Hematopoietic multipotent progenitor cell treated with erythropoietin and hydrocortisone succinate and interleukin-3 and kit ligand, for 8 days (in vitro differentiated cells): ENCODE data around the gene ZBTB7A.

Experiments
- DNase-seq: peaks from one replicate; pipeline ENCODE4 v3.0.0-alpha.2; 2015

Gene ZBTB7A

DNA sequence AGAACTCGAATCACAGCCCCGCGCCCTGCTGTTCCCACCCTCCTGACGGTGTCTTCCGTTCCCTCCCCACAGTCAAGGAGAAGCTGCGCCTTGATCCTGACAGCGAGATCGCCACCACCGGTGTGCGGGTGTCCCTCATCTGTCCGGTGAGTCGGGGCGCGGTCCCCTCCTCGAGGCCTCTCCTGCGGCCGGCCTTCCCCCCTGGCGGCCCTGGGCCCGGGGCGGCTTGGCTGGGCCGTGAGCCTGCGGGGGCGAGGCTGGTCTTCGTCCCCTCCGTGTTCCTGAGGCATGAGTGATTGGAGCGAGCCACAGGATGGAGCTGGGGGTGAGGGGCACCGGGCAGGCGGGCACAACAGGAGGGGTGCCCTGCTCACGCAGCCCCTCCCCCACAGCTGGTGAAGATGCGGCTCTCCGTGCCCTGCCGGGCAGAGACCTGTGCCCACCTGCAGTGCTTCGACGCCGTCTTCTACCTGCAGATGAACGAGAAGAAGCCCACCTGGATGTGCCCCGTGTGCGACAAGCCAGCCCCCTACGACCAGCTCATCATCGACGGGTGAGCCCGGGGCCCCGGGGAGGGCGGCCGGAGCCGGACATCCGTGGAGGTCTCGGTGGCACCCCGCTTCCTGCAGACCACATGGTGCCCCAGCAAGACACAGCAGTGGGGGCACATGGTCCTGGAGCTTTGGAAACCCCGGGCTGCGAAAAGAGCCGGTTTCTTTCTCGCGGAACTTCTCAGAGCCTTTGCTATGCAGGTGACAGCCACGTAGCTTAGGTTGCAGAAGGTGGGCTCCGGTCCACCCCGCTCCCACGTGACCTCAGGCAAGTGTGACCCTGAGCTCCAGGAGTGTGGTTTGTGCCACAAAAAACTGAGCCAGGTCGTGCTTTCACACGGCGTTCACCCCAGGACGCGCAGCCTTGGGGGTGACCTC is 33.4 kb downstream of the ZBTB7A start:
- DNase-seq, result no peak

GRCh38 chr19:4032436-4032835 is 34.3 kb downstream of the ZBTB7A start:
- no peak for DNase-seq

DNA sequence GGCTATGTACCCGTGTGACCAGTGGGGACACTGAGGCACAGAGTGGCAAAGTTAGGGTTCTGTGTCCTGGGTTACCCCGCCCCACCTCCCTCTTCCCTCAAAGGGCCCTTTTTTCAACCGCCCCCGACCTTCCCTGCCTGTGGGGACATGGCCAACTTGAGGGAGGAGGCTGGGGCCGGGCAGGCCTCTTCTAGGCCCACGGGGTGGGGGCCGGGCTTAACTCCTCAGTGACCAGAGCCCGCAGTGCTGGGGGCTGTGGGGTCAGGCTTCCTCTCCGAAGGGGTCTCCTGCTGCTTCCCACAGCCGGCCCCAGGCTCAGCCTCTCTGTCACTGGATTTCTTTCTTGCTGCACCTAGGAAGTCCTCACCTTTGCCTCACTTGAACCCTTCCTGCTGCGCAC is 35.3 kb downstream of the ZBTB7A start:
- DNase-seq, result no peak

- no peak for DNase-seq
These were observed 35.7 kb downstream of the ZBTB7A start for GRCh38 chr19:4030981-4031380.

DNA sequence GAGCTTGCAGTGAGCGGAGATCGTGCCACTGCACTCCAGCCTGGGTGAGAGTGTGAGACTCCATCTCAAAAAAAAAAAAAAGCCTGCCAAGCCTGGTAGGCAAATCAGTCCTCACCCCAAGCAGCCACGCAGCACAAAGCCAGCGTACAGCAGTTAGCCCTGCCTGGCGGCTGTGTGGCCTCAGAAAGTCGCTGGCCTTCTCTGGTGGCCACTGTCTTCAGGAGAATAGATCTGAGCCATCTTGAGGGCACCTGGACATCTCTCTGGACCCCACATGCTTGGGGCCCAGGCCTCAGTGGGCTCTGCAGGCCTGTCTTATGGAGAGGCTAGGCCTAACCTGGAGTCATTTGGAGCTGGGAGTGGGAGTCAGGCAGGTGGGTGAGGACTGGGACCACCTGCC is 36.1 kb downstream of the ZBTB7A start:
- no peak for DNase-seq

- DNase-seq, result no peak
These were observed 37.5 kb downstream of the ZBTB7A start for GRCh38 chr19:4029247-4029614.

GRCh38 chr19:4028334-4029246 is 38.1 kb downstream of the ZBTB7A start:
- DNase-seq, result no peak

- DNase-seq, result no peak
These were observed 39.6 kb downstream of the ZBTB7A start for GRCh38 chr19:4027146-4027545.

GRCh38 chr19:4025317-4025716 is 41.4 kb downstream of the ZBTB7A start:
- DNase-seq, result no peak

GRCh38 chr19:4023600-4024398 is 42.9 kb downstream of the ZBTB7A start:
- DNase-seq, result no peak

DNA sequence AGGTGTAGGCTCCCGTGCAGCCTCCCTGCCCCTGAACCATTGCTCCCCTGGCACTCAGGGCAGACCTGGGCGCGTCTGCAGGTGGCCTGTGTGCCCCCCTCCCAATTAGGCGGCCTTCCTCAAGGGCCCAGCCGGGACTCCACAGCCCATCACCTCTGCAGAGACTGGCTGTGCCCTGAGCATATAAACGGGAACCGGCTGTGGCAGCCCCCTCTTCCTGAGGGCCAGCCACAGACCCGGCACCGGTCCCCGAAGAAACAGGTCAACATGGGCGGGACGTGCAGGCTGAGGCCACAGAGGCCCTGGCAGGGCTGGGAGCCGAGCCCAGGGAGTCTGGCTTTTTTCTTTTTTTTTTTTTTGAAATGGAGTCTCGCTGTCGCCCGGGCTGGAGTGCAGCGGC is 47.1 kb downstream of the ZBTB7A start:
- DNase-seq, result no peak

DNA sequence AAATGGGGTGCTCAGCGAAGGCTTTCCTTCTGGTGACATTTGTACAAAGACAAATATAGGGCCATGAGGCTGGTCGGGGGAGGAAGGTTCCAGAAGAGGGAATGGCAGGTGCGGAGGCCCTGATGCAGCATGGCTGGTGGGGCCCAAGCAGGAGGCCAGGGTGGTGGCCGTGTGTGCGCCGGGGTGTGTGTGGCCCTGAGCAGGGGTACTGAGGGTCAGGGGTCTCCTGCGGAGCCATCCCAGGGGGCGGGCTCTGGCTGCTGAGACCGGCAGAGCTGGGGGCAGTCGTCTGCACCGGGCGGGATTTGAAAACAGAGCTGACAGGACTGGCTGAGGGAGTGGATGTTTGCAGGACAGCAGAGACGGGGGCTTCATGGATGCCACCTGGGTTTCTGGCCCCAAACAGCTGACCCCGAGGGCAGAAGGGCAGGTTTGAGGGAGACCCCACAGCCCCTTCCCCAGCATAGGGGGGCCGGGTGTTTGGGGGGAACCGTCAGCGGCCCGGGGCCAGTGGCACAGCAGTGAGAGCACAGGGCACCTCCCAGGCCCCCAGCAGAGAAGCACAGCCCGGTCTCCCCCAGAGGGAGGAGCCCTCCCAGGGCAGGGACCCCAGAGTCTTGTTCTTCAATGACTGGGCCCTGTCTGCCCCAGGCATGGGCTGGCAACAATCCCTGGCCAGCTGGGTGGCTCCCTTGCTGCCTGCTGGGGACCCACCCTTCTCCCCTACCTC is 47.8 kb downstream of the ZBTB7A start:
- no peak for DNase-seq

DNA sequence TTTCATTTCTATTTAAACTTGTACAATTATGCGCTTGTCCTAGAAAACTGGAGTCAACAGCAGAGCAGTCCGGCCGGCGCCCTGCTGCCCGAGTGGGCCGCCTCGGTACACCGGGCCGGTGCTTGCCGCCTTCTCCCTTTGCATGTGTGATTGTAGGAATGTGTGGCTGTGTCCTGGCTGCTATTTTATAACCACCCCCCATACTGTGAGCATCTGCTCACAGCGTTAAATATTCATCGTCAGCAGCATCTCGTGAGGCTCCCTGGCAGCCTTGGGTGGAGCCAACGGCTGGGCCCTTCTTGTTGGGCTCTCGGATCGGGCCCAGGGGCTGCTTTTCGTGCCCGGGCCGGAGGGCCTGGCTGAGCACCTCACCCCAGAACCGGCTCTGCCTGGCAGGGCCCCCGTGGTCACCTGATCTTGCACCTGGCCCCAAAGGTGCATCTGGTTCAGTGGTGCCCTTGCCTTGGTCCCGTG is 48.5 kb downstream of the ZBTB7A start:
- DNase-seq, result no peak

GRCh38 chr19:4016903-4017638 is 49.6 kb downstream of the ZBTB7A start:
- DNase-seq, result no peak

- DNase-seq, result no peak
These were observed 50.2 kb downstream of the ZBTB7A start for GRCh38 chr19:4016486-4016885.

DNA sequence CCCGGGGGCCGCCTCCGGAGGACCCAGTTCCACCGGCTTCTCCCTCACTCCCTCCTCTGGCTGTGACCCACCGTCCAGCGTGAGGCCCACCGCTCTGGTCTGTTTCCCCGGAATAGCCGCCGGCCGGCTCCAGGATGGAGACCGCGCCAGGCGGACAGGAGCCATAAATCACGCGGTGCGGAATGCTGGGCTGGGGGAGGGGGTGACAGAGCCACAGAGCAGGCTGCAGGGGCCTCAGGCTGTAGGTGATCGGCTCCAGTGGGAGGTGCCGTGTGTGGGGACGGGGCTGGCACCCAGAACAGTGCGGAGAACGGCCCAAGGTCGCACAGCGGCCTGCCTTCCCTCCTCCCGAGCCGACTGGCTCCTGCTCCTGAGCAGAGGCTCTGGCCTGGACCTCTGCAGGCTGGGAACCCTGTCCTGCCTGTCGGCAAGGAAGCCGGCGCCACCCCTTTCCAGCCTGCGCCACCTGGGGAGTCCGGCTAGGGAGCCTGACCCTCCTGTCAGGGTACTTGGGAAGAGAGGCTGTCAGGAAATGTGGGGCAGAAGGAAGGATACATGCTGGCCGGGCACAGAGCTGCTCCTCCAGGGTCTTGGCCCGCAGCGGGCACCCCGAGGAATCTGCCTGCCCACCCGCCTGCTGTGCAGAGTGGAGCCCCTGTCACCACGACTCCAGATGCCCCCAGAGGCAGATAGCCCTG is 50.8 kb downstream of the ZBTB7A start:
- DNase-seq, result no peak

GRCh38 chr19:4014541-4015491 is 51.9 kb downstream of the ZBTB7A start:
- no peak for DNase-seq

- DNase-seq, result no peak
These were observed 52.7 kb downstream of the ZBTB7A start for GRCh38 chr19:4013886-4014540.
